CD4-positive, alpha-beta T cell (primary cell): ENCODE measurements around the gene SYDE2. TPM values are rescaled to one million over a fixed set of nuclear protein-coding genes. Genes with fewer than 3 reads are reported as not detected.

Experiments used
- ATAC-seq: fragments of 200-7000 bp; cut with Tn5 transposase; one replicate; pipeline ENCODE4 v1.10.0; 2022; ENCODE audit warnings: mild to moderate bottlenecking; ENCODE audit not compliant: poor library complexity
- CTCF ChIA-PET: fragments of 350-600 bp; sonication (Branson Sonifier 250); formaldehyde crosslinking; loops from one replicate; lab custom pipeline; 2021; ENCODE audit warnings: antibody characterized with exemption, inconsistent platforms; lab: Charles Lee
- POLR2A ChIA-PET: fragments of 350-600 bp; sonication (Branson Sonifier 250); formaldehyde crosslinking; loops from one replicate; lab custom pipeline; 2021; ENCODE audit warnings: antibody characterized with exemption, inconsistent platforms; lab: Charles Lee
- DNase-seq, 14 experiments: peaks; one replicate each; pipeline ENCODE4 v3.0.0-alpha.2; 2013 to 2020; ENCODE audit warnings: mixed read lengths in 2 of 14
- H3K27ac ChIP-seq, 2 donors: one replicate each; pipeline versions ENCODE4 v1.5.1 to v1.7.0; 2013; ENCODE audit warnings: low read length in 2 of 2, low read depth in 1 of 2, mild to moderate bottlenecking in 1 of 2
- H3K27me3 ChIP-seq, 2 experiments: 1 replicate in 1 of 2; 2 replicates in 1 of 2; pipeline versions ENCODE4 v1.6.1 to v1.7.0; 2013; ENCODE audit warnings: low read length in 2 of 2, control low read depth in 1 of 2, mild to moderate bottlenecking in 1 of 2, moderate library complexity in 1 of 2; ENCODE audit not compliant: insufficient read depth in 2 of 2, control insufficient read depth in 1 of 2
- H3K36me3 ChIP-seq: one replicate; pipeline ENCODE4 v1.6.1; 2013; ENCODE audit warnings: low read length, control low read depth; ENCODE audit not compliant: insufficient read depth
- H3K4me1 ChIP-seq: one replicate; pipeline ENCODE4 v1.6.1; 2013; ENCODE audit warnings: low read length, control low read depth; ENCODE audit not compliant: insufficient read depth
- H3K4me3 ChIP-seq: one replicate; pipeline ENCODE4 v1.5.1; 2013; ENCODE audit warnings: mild to moderate bottlenecking, low read length, moderate library complexity
- H3K9me3 ChIP-seq, 2 experiments: 1 replicate in 1 of 2; 2 replicates in 1 of 2; pipeline versions ENCODE4 v1.6.1 to v1.7.0; 2013; ENCODE audit warnings: low read length in 2 of 2, mild to moderate bottlenecking in 2 of 2, control low read depth in 1 of 2, moderate library complexity in 1 of 2; ENCODE audit not compliant: control insufficient read depth in 1 of 2, insufficient read depth in 1 of 2
- H3K27ac Mint-ChIP-seq: one replicate; pipeline ENCODE4 v1.8.0; 2020; ENCODE audit warnings: mixed read lengths
- H3K27me3 Mint-ChIP-seq: one replicate; pipeline ENCODE4 v1.8.0; 2021; ENCODE audit warnings: mixed read lengths
- H3K36me3 Mint-ChIP-seq: one replicate; pipeline ENCODE4 v1.8.0; 2021; ENCODE audit warnings: low read depth, mixed read lengths
- H3K4me1 Mint-ChIP-seq: one replicate; pipeline ENCODE4 v1.8.0; 2021; ENCODE audit warnings: low read depth, mixed read lengths
- H3K4me3 Mint-ChIP-seq: one replicate; pipeline ENCODE4 v1.8.0; 2020; ENCODE audit warnings: mild to moderate bottlenecking, mixed read lengths
- H3K9me3 Mint-ChIP-seq: one replicate; pipeline ENCODE4 v1.8.0; 2020; ENCODE audit warnings: mixed read lengths
- intact Hi-C, 2 experiments: fragments of 100-400 bp; cut with DNase I in 1 of 2; cut with micrococcal nuclease in 1 of 2; formaldehyde crosslinking; loops; one replicate each; pipeline versions ENCODE4 v1.15.1 to v1.9.0; 2023 to 2025; cut with DNase I, micrococcal nuclease
- total RNA-seq, 174 experiments: library from RNA in 2 of 174; stranded (reverse) in 2 of 174; gene quantifications; one replicate each; pipeline ENCODE4 v1.2.3 and lab custom pipeline; 2021 to 2026
- TF ChIP-seq, protein P1 (sequence below): fragments of 200-600 bp; IDR thresholded peaks from one replicate; pipeline ENCODE4 v1.8.0; 2022; ENCODE audit warnings: antibody characterized with exemption, mild to moderate bottlenecking

The SYDE2 gene
- total RNA-seq, 2 experiments from 2014 or later: 6.4 to 6.9 TPM

DNA sequence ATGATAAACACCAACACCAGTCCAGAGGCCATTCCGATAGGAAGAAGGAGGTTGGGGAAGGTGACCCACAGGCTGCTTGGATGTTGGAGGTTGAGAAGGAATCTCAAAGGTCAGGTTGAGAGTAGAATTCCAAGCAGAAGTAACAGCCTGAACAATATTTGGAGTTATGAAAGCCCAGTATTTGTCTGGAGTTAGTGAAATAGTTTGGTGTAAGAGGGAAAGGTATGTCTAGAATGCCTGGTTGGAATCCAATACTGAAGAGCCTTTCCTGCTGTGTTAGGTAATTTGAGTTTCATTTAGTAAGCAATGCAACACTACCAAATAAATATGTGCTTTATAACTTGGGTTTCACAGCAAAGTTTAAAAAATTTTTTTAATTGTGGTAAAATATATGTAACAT lies 82.1 kb downstream of the SYDE2 start:
- TF ChIP-seq, protein P1, sequence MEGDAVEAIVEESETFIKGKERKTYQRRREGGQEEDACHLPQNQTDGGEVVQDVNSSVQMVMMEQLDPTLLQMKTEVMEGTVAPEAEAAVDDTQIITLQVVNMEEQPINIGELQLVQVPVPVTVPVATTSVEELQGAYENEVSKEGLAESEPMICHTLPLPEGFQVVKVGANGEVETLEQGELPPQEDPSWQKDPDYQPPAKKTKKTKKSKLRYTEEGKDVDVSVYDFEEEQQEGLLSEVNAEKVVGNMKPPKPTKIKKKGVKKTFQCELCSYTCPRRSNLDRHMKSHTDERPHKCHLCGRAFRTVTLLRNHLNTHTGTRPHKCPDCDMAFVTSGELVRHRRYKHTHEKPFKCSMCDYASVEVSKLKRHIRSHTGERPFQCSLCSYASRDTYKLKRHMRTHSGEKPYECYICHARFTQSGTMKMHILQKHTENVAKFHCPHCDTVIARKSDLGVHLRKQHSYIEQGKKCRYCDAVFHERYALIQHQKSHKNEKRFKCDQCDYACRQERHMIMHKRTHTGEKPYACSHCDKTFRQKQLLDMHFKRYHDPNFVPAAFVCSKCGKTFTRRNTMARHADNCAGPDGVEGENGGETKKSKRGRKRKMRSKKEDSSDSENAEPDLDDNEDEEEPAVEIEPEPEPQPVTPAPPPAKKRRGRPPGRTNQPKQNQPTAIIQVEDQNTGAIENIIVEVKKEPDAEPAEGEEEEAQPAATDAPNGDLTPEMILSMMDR: no peak
- Mint-ChIP-seq H3K4me3 (no peak overlapping the region), H3K9me3 (no peaks in the 10 kb centered on the region), H3K4me1 (no peaks in the 10 kb centered on the region), H3K27ac (no peak overlapping the region), H3K27me3 (peaks cover 9% of the 10 kb centered on the region), H3K36me3 (no peaks in the 10 kb centered on the region)
- Histone ChIP-seq H3K27me3 (no peaks in the 10 kb centered on the region), H3K9me3 (no peaks in the 10 kb centered on the region), H3K27ac (no peak overlapping the region), H3K36me3 (no peaks in the 10 kb centered on the region), H3K4me1 (no peaks in the 10 kb centered on the region), H3K4me3 (no peak overlapping the region)
- POLR2A ChIA-PET: no interaction called here
- intact Hi-C loops: no loop called here
- DNase-seq (no peak), ATAC-seq (no peak)
- CTCF ChIA-PET: no interaction called here

DNA sequence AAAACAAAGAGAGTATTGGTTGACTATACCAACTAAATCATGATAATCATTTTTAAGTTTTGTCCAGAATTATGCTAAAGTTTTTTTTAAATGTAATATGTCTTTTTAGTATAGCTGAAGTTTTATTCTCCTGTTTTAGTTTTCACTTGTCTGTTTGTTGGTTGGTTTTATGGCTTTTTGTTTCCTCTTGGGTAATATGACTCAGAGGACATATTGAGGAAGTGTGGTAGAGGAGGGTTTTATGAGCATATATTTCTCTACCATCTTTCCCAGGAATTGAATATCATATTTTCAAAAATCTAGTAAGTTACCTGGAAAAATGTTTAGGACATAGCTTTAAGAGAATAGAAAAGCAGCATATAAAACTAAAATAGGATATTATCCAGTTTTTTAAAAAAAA lies 84.0 kb downstream of the SYDE2 start:
- H3K27ac Mint-ChIP-seq: no peak overlapping the region
- H3K36me3 ChIP-seq: no peaks in the 10 kb centered on the region
- no peaks in the 10 kb centered on the region for H3K36me3 Mint-ChIP-seq
- TF ChIP-seq, protein P1: no peak
- no peaks in the 10 kb centered on the region for H3K9me3 ChIP-seq
- no peaks in the 10 kb centered on the region for H3K4me1 Mint-ChIP-seq
- DNase-seq (no peak), ATAC-seq (no peak)
- no peaks in the 10 kb centered on the region for H3K9me3 Mint-ChIP-seq
- no peaks in the 10 kb centered on the region for H3K27me3 ChIP-seq
- ChIA-PET POLR2A (no interaction called here), CTCF (no interaction called here)
- no peak overlapping the region for H3K27ac ChIP-seq
- intact Hi-C loops: no loop called here
- no peaks in the 10 kb centered on the region for H3K4me1 ChIP-seq
- no peak overlapping the region for H3K4me3 Mint-ChIP-seq
- H3K27me3 Mint-ChIP-seq: peaks cover 9% of the 10 kb centered on the region
- no peak overlapping the region for H3K4me3 ChIP-seq

DNA sequence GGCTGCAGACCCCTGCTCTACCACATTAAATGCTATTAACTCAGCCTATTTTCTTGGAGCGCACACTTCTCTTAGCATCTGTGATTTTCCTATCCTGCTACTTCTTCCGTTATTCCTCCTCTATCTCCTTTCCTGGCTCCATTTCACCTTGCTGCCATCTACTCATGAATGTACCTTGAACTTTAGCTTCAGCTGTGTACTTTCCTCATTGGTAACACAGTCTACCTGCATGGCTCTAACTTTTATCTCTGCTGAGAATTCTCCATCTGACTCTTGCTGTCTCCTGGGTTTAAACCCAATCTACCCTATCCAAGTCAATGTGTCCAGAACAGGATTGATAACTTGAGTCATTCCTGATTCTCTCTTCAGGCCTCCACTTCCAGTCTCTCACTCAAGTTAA lies 84.9 kb downstream of the SYDE2 start:
- no peaks in the 10 kb centered on the region for H3K9me3 ChIP-seq
- no peaks in the 10 kb centered on the region for H3K36me3 Mint-ChIP-seq
- H3K4me1 Mint-ChIP-seq: no peaks in the 10 kb centered on the region
- ChIA-PET CTCF (no interaction called here), POLR2A (no interaction called here)
- intact Hi-C loops: no loop called here
- no peaks in the 10 kb centered on the region for H3K27me3 ChIP-seq
- DNase-seq (no peak), ATAC-seq (no peak)
- no peak overlapping the region for H3K4me3 Mint-ChIP-seq
- H3K9me3 Mint-ChIP-seq: no peaks in the 10 kb centered on the region
- H3K27ac ChIP-seq: no peak overlapping the region
- TF ChIP-seq, protein P1: no peak
- H3K4me3 ChIP-seq: no peak overlapping the region
- H3K27ac Mint-ChIP-seq: no peak overlapping the region
- peaks cover 9% of the 10 kb centered on the region for H3K27me3 Mint-ChIP-seq
- no peaks in the 10 kb centered on the region for H3K36me3 ChIP-seq
- no peaks in the 10 kb centered on the region for H3K4me1 ChIP-seq
